NOMO-1 (cell line): ENCODE measurements around the gene SLC15A2.
"Not testable (repeated sequence)": the region's sequence is repeated elsewhere in the genome, so short reads cannot be mapped to it uniquely, and the experiment has no call there.

ENCODE experiments used
- DNase-seq, 2 experiments: peaks; one replicate each; lab custom pipeline; 2025; ENCODE audit not compliant: unreplicated experiment in 2 of 2; lab: John Stamatoyannopoulos, UW

SLC15A2 gene, protein sequence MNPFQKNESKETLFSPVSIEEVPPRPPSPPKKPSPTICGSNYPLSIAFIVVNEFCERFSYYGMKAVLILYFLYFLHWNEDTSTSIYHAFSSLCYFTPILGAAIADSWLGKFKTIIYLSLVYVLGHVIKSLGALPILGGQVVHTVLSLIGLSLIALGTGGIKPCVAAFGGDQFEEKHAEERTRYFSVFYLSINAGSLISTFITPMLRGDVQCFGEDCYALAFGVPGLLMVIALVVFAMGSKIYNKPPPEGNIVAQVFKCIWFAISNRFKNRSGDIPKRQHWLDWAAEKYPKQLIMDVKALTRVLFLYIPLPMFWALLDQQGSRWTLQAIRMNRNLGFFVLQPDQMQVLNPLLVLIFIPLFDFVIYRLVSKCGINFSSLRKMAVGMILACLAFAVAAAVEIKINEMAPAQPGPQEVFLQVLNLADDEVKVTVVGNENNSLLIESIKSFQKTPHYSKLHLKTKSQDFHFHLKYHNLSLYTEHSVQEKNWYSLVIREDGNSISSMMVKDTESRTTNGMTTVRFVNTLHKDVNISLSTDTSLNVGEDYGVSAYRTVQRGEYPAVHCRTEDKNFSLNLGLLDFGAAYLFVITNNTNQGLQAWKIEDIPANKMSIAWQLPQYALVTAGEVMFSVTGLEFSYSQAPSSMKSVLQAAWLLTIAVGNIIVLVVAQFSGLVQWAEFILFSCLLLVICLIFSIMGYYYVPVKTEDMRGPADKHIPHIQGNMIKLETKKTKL

DNA sequence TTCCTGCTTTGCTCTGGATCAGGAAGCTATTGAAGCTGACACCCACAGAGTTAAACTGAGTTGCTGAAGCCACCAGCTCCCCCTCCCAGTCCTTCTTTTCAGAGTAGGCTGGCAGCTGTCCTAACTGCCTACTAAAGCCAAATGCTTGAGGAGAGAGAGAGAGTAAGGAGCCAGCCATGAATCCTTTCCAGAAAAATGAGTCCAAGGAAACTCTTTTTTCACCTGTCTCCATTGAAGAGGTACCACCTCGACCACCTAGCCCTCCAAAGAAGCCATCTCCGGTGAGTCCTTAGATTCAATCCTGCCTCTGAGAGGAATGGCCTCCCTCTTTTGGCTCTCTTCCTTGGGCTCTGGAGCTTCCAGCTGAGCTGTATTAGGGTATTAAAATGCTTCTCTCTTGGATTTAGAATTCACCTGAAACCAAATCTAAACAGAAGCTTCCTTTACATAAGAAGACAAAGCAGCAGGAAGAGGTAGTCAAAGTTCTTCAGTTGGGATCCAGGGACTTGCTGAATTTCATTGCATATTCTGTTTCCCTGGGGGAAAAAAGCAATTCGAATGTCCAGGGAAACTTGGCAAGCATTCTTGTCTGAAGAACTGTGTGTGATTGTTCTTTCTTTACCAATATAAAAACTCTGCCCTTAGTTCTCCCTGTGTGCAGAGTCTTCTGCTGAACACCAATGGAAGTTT lies at the start of gene SLC15A2:
Gene SLC15A2 (plus strand): TSS at position 101 of the 690 bp plus-strand sequence. CDS start 76 bp downstream, at position 177.
- no peak for DNase-seq

DNA sequence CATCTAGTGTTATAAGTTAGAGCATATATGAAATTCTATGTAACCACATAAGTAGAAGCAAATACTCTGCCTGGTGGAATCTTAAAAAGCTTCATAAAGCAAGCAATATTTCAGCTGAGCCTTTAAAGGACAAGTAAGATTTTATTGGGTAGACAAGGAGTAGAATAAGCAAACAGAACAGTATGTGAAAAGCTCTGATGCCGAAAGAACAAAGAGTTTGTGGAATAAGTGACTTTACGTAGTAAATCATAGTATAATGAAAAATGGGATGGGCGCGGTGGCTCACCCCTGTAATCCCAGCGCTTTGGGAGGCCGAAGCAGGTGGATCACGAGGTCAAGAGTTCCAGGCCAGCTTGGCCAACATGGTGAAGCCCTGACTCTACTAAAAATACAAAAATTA lies 49.3 kb upstream of the SLC15A2 start:
- DNase-seq, result no peak

DNA sequence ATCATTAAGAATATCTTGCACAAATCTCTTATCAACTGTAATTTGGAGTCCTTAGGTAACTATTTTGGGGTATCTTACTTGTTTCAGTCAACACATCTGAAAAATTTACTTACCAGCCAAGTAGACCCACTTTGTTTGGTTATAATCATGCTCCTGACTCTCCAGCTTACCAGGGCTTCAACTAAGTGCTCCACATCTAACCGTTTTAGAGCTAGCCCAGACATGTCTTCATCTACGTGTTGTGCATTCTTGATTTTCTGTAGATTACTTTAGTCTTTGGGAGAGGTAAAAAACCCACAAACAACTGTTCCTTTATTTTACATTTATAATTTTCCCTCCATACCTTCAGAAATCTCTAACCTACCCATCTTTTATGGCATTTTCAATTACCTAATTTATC lies 41.9 kb upstream of the SLC15A2 start:
- no peak for DNase-seq

DNA sequence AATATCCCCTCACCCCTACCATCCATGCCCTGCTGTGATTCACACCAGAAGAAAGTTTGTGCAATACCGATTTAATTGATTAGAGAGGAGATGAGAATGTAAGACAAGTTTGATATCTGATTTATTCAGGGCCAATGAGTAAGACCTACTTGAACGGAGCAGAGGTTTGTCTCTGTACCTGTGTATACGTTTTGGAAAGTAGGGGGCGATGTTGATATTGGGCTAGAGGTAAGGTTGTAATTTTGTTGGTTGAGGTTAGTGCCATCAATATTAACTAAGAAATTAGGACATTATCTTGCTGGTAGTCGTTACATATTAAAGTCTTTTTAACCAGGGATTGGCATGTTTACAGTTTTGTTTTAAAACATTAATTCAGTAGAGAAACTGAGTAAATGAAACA lies 38.6 kb upstream of the SLC15A2 start:
- DNase-seq, result no peak

DNA sequence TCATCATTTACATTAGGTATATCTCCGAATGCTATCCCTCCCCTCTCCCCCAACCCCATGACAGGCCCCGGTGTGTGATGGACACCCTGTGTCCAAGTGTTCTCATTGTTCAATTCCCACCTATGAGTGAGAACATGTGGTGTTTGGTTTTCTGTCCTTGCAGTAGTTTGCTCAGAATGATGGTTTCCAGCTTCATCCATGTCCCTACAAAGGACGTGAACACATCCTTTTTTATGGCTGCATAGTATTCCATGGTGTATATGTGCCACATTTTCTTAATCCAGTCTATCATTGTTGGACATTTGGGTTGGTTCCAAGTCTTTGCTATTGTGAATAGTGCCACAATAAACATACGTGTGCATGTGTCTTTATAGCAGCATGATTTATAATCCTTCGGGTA lies 36.4 kb upstream of the SLC15A2 start:
- DNase-seq, result not testable (repeated sequence)

DNA sequence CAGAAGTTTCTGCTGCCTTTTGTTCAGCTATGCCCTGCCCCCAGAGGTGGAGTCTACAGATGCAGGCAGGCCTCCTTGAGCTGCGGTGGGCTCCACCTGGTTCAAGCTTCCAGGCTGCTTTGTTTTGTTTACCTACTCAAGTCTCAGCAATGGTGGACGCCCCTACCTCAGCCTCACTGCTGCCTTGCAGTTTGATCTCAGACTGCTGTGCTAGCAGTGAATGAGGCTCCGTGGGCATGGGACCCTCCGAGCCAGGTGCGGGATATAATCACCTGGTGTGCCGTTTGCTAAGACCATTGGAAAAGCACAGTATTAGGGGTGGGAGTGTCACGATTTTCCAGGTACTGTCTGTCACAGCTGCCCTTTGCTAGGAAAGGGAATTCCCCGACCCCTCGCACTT lies 31.0 kb upstream of the SLC15A2 start:
- DNase-seq, result not testable (repeated sequence)

DNA sequence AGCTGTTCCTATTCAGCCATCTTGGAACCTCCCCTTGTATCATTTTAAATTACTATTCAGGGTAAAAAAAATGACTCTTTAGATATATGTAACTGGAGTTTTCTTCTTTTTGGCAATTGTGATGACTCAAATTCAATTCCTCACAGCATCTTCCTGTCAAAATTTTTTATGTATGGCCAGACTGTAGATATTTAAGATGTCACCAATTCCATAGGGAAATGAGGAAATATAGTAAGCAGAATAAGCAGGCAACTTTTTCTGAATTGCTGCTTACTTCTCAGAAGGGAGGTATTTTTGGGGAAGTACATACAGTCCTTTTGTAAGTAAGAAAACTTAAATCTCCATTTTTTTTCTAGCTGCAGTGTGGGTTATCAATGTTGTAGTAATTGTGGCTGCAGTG lies 30.4 kb upstream of the SLC15A2 start:
- no peak for DNase-seq

DNA sequence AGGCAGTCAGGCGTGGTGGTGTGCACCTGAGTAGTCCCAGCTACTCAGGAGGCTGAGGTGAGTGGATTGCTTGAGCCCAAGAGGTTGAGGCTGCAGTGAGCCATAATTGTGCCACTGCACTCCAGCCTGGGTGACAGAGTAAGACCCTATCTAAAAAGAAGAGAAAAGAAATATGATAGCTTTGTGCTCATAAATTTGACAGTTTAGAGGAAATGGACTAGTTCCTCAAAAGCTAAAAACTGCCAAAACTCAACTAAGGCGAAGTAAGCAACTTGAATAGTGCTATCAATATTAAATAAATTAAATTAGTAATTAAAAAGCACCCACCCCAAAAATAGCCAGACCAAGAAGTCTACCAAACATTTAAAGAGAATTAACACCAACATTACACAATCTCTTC lies 24.5 kb upstream of the SLC15A2 start:
- peak; percentile 49 to 73 for DNase-seq

DNA sequence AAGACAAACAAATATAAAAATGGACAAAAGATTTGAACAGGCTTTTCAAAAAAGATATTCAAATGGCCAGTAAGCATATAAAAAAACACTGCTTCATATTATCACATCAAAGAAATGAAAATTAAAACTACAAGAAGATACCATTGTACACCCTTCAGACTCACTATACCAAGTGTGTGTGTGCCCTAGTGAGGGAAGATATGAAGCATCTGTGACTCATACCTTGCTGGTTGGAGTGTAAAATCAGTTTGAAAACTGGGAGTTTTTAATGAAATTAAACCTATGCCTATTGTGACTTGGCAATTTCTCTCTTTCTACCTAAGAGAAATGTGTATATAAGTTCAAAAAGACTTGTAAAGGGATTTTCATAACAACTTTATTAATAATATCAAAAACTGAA lies 23.5 kb upstream of the SLC15A2 start:
- DNase-seq, result no peak

DNA sequence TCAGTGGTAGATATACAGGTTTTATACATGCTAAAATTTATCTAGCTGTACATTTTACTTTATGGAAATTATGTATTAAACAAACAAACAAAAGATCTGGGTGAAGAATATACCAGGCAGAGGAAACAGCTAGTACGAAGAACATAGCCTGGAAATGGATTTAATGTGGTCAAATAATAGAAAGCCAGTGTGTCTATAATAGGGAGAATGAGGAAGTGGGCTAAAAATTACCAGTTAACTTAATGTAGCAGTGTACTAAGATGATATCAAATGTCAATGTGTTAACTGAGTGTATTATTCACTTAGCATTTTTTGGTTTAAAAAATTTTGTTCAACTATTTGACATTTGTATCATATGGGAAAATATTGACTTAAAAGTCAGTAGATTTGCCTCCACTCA lies 22.8 kb upstream of the SLC15A2 start:
- peak; percentile 16 to 76 for DNase-seq

DNA sequence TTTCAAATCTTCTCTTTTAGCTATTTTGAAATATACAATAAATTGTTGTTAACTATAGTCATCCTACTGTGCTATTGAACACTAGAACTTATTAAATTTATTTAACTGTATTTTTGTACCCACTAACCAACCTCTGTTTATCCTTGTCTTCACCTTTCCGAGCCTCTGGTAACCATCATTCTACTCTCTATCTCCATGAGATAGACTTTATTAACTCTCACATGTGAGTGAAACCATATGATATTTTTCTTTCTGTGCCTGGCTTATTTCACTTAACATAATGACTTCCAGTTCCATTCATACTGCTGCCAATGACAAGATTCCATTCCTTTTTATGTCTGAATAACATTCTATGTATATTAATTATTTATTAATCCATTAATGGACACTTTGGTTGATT lies 15.8 kb upstream of the SLC15A2 start:
- no peak for DNase-seq

DNA sequence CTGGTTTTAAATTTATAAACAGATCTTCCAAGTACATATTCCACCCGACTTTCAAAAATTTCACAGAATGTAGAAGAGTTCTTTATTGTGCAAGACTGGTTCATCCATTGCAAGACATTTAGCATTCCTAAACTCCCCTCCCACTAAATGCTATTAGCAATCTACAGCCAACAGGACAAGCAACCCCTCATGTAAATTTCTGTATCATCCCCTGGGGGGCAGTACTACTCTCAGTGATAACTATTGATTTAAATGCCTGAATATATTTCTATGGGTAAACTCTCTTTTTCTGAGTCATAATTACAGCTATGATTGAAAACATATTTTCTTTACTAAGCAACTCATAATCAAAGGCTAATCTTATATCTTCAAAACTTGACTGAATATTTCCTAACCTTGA lies 10.7 kb upstream of the SLC15A2 start:
- no peak for DNase-seq

DNA sequence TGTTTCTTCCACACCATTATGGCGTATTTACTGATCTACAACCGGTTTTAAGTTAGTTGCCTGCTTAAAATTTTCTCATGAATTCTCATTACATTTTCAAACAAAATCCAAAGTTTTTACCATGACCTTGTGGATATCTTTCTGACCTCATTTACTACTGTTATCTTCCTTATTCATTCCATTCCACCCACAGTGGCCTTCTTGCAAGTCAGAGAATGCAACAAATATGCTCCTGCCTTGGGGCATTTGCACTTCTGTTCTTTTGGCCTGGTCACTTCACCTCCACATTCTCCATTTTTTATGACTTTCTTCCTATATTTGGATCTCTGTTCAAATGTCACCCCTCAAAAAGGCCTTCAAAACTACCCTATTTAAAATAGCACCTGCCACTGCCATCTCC lies 8.8 kb upstream of the SLC15A2 start:
- DNase-seq, result no peak

DNA sequence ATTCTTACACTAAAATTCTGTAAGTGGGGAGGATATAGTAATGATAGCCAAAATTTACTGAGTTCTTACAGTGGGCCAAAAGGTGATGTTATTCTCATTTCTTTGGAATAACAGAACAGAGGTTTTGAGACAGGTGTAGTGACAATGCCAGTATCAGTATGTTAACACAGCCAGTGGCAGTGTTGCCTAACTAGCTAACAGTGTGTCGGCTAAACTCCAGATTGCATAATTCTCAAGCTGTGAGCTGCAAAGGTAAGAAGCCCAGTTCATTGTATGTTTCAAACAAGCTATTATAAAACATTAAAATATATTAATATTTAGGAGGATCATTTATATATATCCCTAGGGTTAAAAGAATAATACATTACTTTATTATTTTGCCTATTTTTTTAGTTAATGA lies 920 bp downstream of the SLC15A2 start:
- no peak for DNase-seq

DNA sequence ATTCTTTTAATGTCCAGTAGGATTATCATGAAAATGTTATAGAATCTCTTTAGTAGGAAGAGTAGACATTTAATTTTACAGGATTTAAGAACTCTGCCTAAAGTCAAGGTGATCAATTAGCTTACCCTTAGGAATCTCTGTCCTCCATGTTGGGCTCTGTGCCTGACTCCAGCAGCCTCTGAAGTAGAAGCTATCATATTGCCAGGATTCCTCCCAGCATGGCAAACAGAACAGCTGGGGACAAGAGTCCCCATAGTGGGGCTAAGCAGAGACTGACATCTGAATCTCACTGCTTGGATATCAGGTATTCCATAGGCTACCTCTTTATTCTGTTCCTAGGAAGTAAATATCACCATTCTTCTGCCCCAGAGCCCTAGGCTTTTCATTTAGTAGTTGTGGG lies 1.5 kb downstream of the SLC15A2 start:
- no peak for DNase-seq

DNA sequence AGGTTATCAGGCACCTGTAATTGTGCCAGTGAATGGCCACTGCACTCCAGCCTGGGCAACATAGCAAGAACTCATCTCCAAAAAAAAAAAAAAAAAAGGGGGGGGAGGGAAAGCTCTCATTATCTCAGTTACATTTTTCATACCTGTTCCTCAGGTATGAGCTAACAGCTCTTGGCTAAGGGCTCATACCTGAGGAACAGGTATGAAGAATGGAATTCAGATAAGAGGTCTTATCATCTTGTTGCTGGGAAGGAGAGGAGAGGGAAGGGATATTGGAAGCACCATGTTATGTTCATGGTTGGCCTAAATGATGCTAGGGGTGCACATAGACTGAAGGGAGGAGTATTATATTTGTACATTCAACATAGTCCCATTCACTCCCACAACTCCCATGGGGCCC lies 2.6 kb downstream of the SLC15A2 start:
- no peak for DNase-seq

DNA sequence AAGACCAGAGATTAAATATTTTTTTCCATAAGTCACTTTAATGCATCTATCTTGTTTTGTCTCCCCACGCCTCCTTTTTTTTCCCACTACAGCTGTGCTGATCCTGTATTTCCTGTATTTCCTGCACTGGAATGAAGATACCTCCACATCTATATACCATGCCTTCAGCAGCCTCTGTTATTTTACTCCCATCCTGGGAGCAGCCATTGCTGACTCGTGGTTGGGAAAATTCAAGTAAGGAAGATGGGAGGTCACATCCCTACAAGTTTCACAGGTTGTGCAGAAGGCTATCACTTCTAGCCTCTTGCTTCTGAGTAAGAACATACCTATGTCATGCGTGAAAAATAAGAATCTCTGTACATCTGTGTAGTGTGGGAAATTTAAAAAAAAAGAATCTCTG lies 3.1 kb downstream of the SLC15A2 start:
- DNase-seq, result no peak

DNA sequence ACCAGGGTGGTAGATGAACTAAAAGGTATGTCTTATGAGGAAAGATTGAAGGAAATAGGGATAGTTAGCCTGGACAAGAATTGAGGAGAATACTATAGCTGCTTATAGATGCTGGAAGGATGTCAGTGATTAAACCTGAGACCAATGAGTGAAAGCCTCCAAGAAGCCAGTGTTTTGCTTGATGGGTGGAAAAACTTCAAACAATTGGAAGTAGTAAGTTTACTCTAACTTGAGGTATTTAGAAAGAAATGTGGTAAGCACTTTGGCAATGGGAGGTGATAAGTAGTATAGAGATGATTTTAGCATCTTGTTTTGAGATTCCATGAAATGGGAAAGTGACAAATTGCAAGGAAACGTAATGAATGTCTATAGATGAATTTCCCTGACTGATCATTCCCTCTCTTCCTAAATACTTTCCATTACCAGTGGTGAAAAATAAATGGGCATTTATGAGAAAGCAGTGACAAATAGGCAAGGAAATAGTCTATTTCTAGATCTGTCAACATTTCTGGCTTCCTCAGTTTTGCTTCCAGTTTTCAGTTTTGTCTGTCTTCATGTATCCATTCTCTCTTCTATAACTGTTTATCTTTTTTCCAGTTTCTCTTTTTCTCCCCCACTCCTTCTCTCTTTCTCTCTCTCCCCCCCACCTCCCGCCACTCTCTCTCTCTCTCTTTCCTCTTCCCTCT lies 19.2 kb downstream of the SLC15A2 start:
- no peak for DNase-seq

DNA sequence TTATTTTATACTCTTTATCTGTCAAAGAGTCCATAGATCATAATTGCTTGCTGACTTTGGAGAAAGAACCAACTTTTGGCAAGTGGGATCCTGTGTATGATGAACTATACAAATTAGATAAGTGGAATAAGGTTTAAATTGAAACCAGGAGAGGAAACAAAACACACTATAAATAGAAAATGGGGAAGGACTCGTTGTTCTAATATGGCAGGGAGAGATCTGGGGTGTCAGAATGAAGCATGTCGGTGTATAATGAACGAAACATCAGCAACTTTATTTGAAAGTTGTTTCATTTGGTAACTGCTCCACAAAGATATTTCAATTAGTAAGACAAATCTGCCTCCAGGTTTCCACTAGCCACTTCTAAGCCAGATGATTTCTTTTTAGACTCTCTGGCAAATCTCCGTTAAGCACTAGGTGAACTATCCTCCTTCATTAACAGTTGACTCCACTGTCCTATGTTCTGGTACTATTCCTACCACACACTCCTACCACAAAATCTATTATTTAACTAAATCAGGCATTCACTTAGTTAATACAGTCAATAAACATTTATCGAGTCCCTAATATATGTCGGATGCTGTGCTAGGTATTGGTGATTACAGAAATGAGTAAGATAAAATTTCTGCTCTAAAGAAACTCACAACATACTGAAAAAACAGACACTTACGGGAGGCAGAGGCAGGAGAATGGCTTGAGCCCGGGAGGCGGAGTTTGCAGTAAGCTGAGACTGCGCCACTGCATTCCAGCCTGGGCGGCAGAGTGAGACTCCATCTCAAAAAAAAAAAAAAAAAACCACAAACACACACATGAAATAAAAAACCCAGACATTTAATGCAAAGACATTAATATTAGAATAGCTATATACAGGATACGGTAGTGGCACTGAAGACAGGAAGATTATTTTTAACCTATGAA lies 20.1 kb downstream of the SLC15A2 start:
- DNase-seq, result peak in 1 of 2 experiments; percentile 6

DNA sequence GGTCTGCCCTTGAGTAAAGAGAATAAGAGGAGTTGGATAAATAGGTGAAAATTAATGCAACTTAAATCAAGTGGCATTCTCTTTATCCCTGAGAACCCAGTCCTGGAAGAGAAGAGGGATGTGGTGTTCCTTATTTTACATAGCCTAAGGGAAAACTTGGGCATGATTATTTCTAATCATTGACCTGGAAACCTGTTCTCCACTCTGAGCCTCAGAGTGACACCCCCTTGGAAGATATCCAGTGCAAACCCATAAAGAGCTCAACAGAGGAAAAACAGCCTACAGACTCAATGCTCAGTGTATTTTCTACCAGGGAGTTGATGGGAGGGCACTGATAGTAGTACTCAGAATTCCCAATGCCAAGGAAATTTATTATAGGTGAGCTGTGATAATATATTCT lies 22.0 kb downstream of the SLC15A2 start:
- no peak for DNase-seq
